Esophagus muscularis mucosa (tissue), 4 donors: Measurements from ENCODE around the gene TMED10. TPM values are rescaled to one million over a fixed set of nuclear protein-coding genes. Genes with fewer than 3 reads are reported as not detected.

Source experiments
- DNase-seq: peaks from one replicate; pipeline ENCODE4 v3.0.0-alpha.2; 2017; ENCODE audit errors: extremely low spot score
- H3K27ac ChIP-seq, 4 donors: fragments of 200-600 bp; sonication (generic); replicated peaks in 1 of 4; 1 replicate in 3 of 4; 2 replicates in 1 of 4; pipeline ENCODE4 v1.5.1; 2016 to 2019; ENCODE audit warnings: mild to moderate bottlenecking in 1 of 4
- H3K27me3 ChIP-seq, 4 donors: fragments of 200-600 bp; sonication (generic); one replicate each; pipeline versions ENCODE4 v1.5.1 to v1.6.0; 2016 to 2019
- H3K36me3 ChIP-seq, 4 donors: fragments of 200-600 bp; sonication (generic); one replicate each; pipeline ENCODE4 v1.5.1; 2016 to 2019
- H3K4me1 ChIP-seq, 4 donors: fragments of 200-600 bp; sonication (generic); one replicate each; pipeline ENCODE4 v1.5.1; 2016 to 2019
- H3K4me3 ChIP-seq, 4 donors: fragments of 200-600 bp; sonication (generic); 1 replicate in 2 of 4; 2 replicates in 2 of 4; pipeline ENCODE4 v1.5.1; 2016 to 2019; ENCODE audit warnings: mild to moderate bottlenecking in 4 of 4, moderate library complexity in 1 of 4
- H3K9me3 ChIP-seq, 4 donors: fragments of 200-600 bp; sonication (generic); 1 replicate in 3 of 4; 2 replicates in 1 of 4; pipeline ENCODE4 v1.5.1; 2016 to 2019
- CTCF ChIP-seq, 3 experiments: fragments of 200-600 bp in 2 of 3; fragments of 450-650 bp in 1 of 3; sonication (generic) in 2 of 3; IDR thresholded peaks; one replicate each; pipeline ENCODE4 v1.5.1; 2017 to 2019; ENCODE audit warnings: antibody characterized with exemption in 3 of 3, mild to moderate bottlenecking in 2 of 3, moderate library complexity in 1 of 3
- EP300 ChIP-seq: sonication (generic); formaldehyde crosslinking; IDR thresholded peaks from one replicate; pipeline ENCODE4 v1.6.1; 2017; ENCODE audit warnings: antibody characterized with exemption
- POLR2A ChIP-seq: fragments of 450-650 bp; IDR thresholded peaks from one replicate; pipeline ENCODE4 v1.6.1; 2017; ENCODE audit warnings: antibody characterized with exemption, moderate library complexity, mild to moderate bottlenecking, low read depth
- POLR2AphosphoS5 ChIP-seq, 2 donors: sonication (generic); formaldehyde crosslinking; IDR thresholded peaks; one replicate each; pipeline ENCODE4 v1.6.1; 2017; ENCODE audit warnings: antibody characterized with exemption in 2 of 2
- WGBS: methylation state at CpG from one replicate; pipeline ENCODE4 v1.1.5; 2018; 5-methylcytosine and 5-hydroxymethylcytosine counted together
- intact Hi-C: fragments of 100-400 bp; cut with DNase I; formaldehyde crosslinking; loops from one replicate; pipeline ENCODE4 v1.15.1; 2023
- total RNA-seq, 4 donors: library from RNA; depleted of rRNA; stranded (reverse); fragments of >200 nt; gene quantifications; one replicate each; pipeline versions ENCODE4 v1.1.0 to v1.2.1, GENCODE V29; 2016

Gene TMED10
- total RNA-seq, 4 donors from 2014 or later, result 115 to 164 (median 129) TPM

GRCh38 chr14:75098212-75098611 lies 78.2 kb downstream of the TMED10 start:
- intact Hi-C loops, result no loop called here
- no peaks in the 10 kb centered on the region for H3K27me3 ChIP-seq
- peaks cover 54 to 100% (median 89%) of the 10 kb centered on the region in 4 donors for H3K36me3 ChIP-seq
- no peak overlapping the region for H3K27ac ChIP-seq
- H3K4me1 ChIP-seq, result no peaks in the 10 kb centered on the region
- H3K9me3 ChIP-seq, result no peaks in the 10 kb centered on the region
- no peak for DNase-seq
- TF ChIP-seq POLR2AphosphoS5 (IDR thresholded peaks at IDR 0.05), result no peak
- TF ChIP-seq CTCF (IDR thresholded peaks at IDR 0.05), result no peak
- no peak for TF ChIP-seq EP300
- no peak for TF ChIP-seq POLR2A
- H3K4me3 ChIP-seq, result no peak overlapping the region

- H3K4me3 ChIP-seq, result no peak overlapping the region
- 90% methylated on average over 6 of the region's 6 CpGs for WGBS
- no peak overlapping the region for H3K27ac ChIP-seq
- no peaks in the 10 kb centered on the region for H3K9me3 ChIP-seq
- H3K4me1 ChIP-seq, result no peaks in the 10 kb centered on the region
- H3K36me3 ChIP-seq, result peaks cover 59 to 100% (median 92%) of the 10 kb centered on the region in 4 donors
- intact Hi-C loops, result no loop called here
- H3K27me3 ChIP-seq, result no peaks in the 10 kb centered on the region
- TF ChIP-seq EP300 (no peak), CTCF (IDR thresholded peaks at IDR 0.05) (no peak), POLR2A (no peak)
- DNase-seq, result no peak
These were observed 79.5 kb downstream of the TMED10 start for GRCh38 chr14:75096959-75097358.

- H3K27ac ChIP-seq, result no peak overlapping the region
- TF ChIP-seq POLR2A (no peak), CTCF (IDR thresholded peaks at IDR 0.05) (no peak), POLR2AphosphoS5 (IDR thresholded peaks at IDR 0.05) (no peak), EP300 (no peak)
- no peak for DNase-seq
- H3K4me3 ChIP-seq, result no peak overlapping the region
- no peaks in the 10 kb centered on the region for H3K27me3 ChIP-seq
- peaks cover 59 to 100% (median 93%) of the 10 kb centered on the region in 4 donors for H3K36me3 ChIP-seq
- H3K4me1 ChIP-seq, result no peaks in the 10 kb centered on the region
- intact Hi-C loops, result no loop called here
- 84% methylated on average over 4 of the region's 4 CpGs for WGBS
- H3K9me3 ChIP-seq, result no peaks in the 10 kb centered on the region
These were observed 80.7 kb downstream of the TMED10 start for GRCh38 chr14:75095690-75096089.

GRCh38 chr14:75094896-75095295 lies 81.5 kb downstream of the TMED10 start:
- intact Hi-C loops, result no loop called here
- no peaks in the 10 kb centered on the region for H3K9me3 ChIP-seq
- H3K27ac ChIP-seq, result no peak overlapping the region
- WGBS, result 77% methylated on average over 3 of the region's 3 CpGs
- no peaks in the 10 kb centered on the region for H3K4me1 ChIP-seq
- peaks cover 60 to 100% (median 93%) of the 10 kb centered on the region in 4 donors for H3K36me3 ChIP-seq
- no peak for TF ChIP-seq CTCF (IDR thresholded peaks at IDR 0.05)
- TF ChIP-seq POLR2AphosphoS5 (IDR thresholded peaks at IDR 0.05), result no peak
- no peak for TF ChIP-seq EP300
- TF ChIP-seq POLR2A, result no peak
- DNase-seq, result no peak
- no peaks in the 10 kb centered on the region for H3K27me3 ChIP-seq
- no peak overlapping the region for H3K4me3 ChIP-seq

- WGBS, result 76% methylated on average over 2 of the region's 2 CpGs
- no peak for DNase-seq
- H3K27ac ChIP-seq, result no peak overlapping the region
- H3K36me3 ChIP-seq, result peaks cover 61 to 99% (median 94%) of the 10 kb centered on the region in 4 donors
- TF ChIP-seq POLR2AphosphoS5 (IDR thresholded peaks at IDR 0.05) (no peak), EP300 (no peak), CTCF (IDR thresholded peaks at IDR 0.05) (no peak), POLR2A (no peak)
- H3K27me3 ChIP-seq, result no peaks in the 10 kb centered on the region
- intact Hi-C loops, result no loop called here
- peaks cover 0 to 5% (median 2%) of the 10 kb centered on the region in 4 donors for H3K4me1 ChIP-seq
- no peaks in the 10 kb centered on the region for H3K9me3 ChIP-seq
- H3K4me3 ChIP-seq, result no peak overlapping the region
These were observed 83.7 kb downstream of the TMED10 start for GRCh38 chr14:75092698-75093097.
